IMR-90 (cell line): ENCODE results near the gene KRTCAP2. TPM values are rescaled to one million over a fixed set of nuclear protein-coding genes. Genes with fewer than 3 reads are reported as not detected.

Experiments used
- ATAC-seq: fragments of 200-7000 bp; cut with Tn5 transposase; 2 replicates; pipeline ENCODE4 v1.9.1; 2020; ENCODE audit warnings: low read depth, mild to moderate bottlenecking, moderate library complexity
- BruUV-seq: library from RNA; stranded (reverse); fragments of 400-500 nt; replicated peaks from 2 replicates; lab custom pipeline; 2021; lab: Mats Ljungman, UMichigan
- CTCF ChIA-PET: fragments of 300-600 bp; formaldehyde crosslinking; extraction: SDS; loops from one replicate; lab custom pipeline; 2021; ENCODE audit warnings: antibody characterized with exemption; lab: Yijun Ruan, JAX
- POLR2A ChIA-PET: fragments of 300-600 bp; sonication (Branson Sonifier 250); formaldehyde crosslinking; loops from one replicate; lab custom pipeline; 2022; ENCODE audit warnings: antibody characterized with exemption; ENCODE audit not compliant: unreplicated experiment; lab: Charles Lee
- DNase-seq: peaks from one replicate; pipeline ENCODE4 v3.0.0; 2013
- H2AFZ ChIP-seq: replicated peaks from 2 replicates; pipeline ENCODE3; 2013; ENCODE audit warnings: low read length, mild to moderate bottlenecking; ENCODE audit not compliant: poor library complexity
- H2AK5ac ChIP-seq: 2 replicates; pipeline ENCODE4 v1.6.1; 2013; ENCODE audit warnings: low read depth, low read length, inconsistent platforms
- H2AK9ac ChIP-seq: replicated peaks from 2 replicates; pipeline ENCODE3; 2013; ENCODE audit warnings: mild to moderate bottlenecking, low read depth, low read length, moderate library complexity; ENCODE audit not compliant: poor library complexity
- H2BK120ac ChIP-seq: 2 replicates; pipeline ENCODE4 v1.6.1; 2013; ENCODE audit warnings: low read depth, low read length, inconsistent platforms
- H2BK15ac ChIP-seq: 3 replicates; pipeline ENCODE4 v1.6.1; 2013; ENCODE audit warnings: low read depth, low read length, inconsistent platforms
- H2BK20ac ChIP-seq: 2 replicates; pipeline ENCODE4 v1.6.1; 2013; ENCODE audit warnings: low read depth, mild to moderate bottlenecking, inconsistent platforms, low read length, moderate library complexity
- H2BK5ac ChIP-seq: 2 replicates; pipeline ENCODE4 v1.6.1; 2013; ENCODE audit warnings: mild to moderate bottlenecking, low read depth, low read length, inconsistent platforms; ENCODE audit not compliant: poor library complexity, severe bottlenecking
- H3K14ac ChIP-seq: replicated peaks from 2 replicates; pipeline ENCODE4 v1.6.1; 2013; ENCODE audit warnings: low read depth, low read length, inconsistent platforms
- H3K18ac ChIP-seq: 2 replicates; pipeline ENCODE4 v1.6.1; 2013; ENCODE audit warnings: low read depth, low read length, control low read depth
- H3K23ac ChIP-seq: 2 replicates; pipeline ENCODE4 v1.6.1; 2013; ENCODE audit warnings: low read depth, low read length, inconsistent platforms
- H3K27ac ChIP-seq: 2 replicates; pipeline ENCODE4 v1.5.1; 2013; ENCODE audit warnings: mild to moderate bottlenecking, control low read depth, low read length; ENCODE audit not compliant: insufficient read depth
- H3K27me3 ChIP-seq: 2 replicates; pipeline ENCODE4 v1.6.1; 2013; ENCODE audit warnings: low read length; ENCODE audit not compliant: control insufficient read depth, insufficient read depth
- H3K36me3 ChIP-seq: 2 replicates; pipeline ENCODE4 v1.6.1; 2013; ENCODE audit warnings: low read length, mixed read lengths; ENCODE audit not compliant: control insufficient read depth, insufficient read depth
- H3K4ac ChIP-seq: 2 replicates; pipeline ENCODE4 v1.6.1; 2013; ENCODE audit warnings: low read depth, low read length, inconsistent platforms
- H3K4me1 ChIP-seq: 2 replicates; pipeline ENCODE4 v1.6.1; 2013; ENCODE audit warnings: low read length, mixed read lengths; ENCODE audit not compliant: control insufficient read depth, insufficient read depth
- H3K4me2 ChIP-seq: 2 replicates; pipeline ENCODE4 v1.6.1; 2013; ENCODE audit warnings: low read depth, mild to moderate bottlenecking, control low read depth, low read length, moderate library complexity
- H3K4me3 ChIP-seq: 2 replicates; pipeline ENCODE4 v1.5.1; 2013; ENCODE audit warnings: low read depth, mild to moderate bottlenecking, control low read depth, low read length, moderate library complexity; ENCODE audit not compliant: insufficient read depth
- H3K56ac ChIP-seq: 2 replicates; pipeline ENCODE4 v1.6.1; 2013; ENCODE audit warnings: low read length, inconsistent platforms; ENCODE audit not compliant: insufficient read depth; ENCODE audit errors: extremely low read depth
- H3K79me1 ChIP-seq, 2 experiments: 2 replicates each; pipeline ENCODE4 v1.6.1; 2013; ENCODE audit warnings: low read length in 2 of 2, inconsistent platforms in 1 of 2, low read depth in 1 of 2
- H3K9ac ChIP-seq: 2 replicates; pipeline ENCODE4 v1.6.1; 2013; ENCODE audit warnings: low read depth, low read length, control low read depth
- H3K9me1 ChIP-seq: 2 replicates; pipeline ENCODE4 v1.6.1; 2013; ENCODE audit warnings: low read length, inconsistent platforms; ENCODE audit not compliant: insufficient read depth
- H3K9me3 ChIP-seq: 2 replicates; pipeline ENCODE4 v1.6.1; 2013; ENCODE audit warnings: low read length; ENCODE audit not compliant: control insufficient read depth, insufficient read depth
- H4K20me1 ChIP-seq: 2 replicates; pipeline ENCODE4 v1.6.1; 2013; ENCODE audit warnings: low read length, inconsistent platforms; ENCODE audit not compliant: insufficient read depth
- H4K5ac ChIP-seq: 2 replicates; pipeline ENCODE4 v1.6.1; 2013; ENCODE audit warnings: mild to moderate bottlenecking, low read depth, low read length, control low read depth
- H4K8ac ChIP-seq, 2 experiments: 2 replicates each; pipeline ENCODE4 v1.6.1; 2013; ENCODE audit warnings: low read depth in 2 of 2, low read length in 2 of 2, control low read depth in 1 of 2, inconsistent platforms in 1 of 2
- H4K91ac ChIP-seq: 2 replicates; pipeline ENCODE4 v1.6.1; 2013; ENCODE audit warnings: low read depth, low read length, inconsistent platforms; ENCODE audit not compliant: insufficient read depth
- CHD1 ChIP-seq: IDR thresholded peaks from 2 replicates; pipeline ENCODE4 v1.6.1; 2012; ENCODE audit warnings: low read depth, low read length, improper control_type of control experiment
- MXI1 ChIP-seq: IDR thresholded peaks from 2 replicates; pipeline ENCODE4 v1.6.1; 2012; ENCODE audit warnings: low read depth, mild to moderate bottlenecking, low read length, moderate library complexity, borderline replicate concordance
- NFE2L2 ChIP-seq: fragments of 150-350 bp; IDR thresholded peaks from 2 replicates; pipeline ENCODE4 v1.6.1; 2016; ENCODE audit warnings: low read depth, mild to moderate bottlenecking, low read length
- RFX5 ChIP-seq: IDR thresholded peaks from 2 replicates; pipeline ENCODE4 v1.8.0; 2012; ENCODE audit warnings: low read depth, mild to moderate bottlenecking, low read length, moderate library complexity
- SMC3 ChIP-seq: fragments of 150-350 bp; IDR thresholded peaks from 2 replicates; pipeline ENCODE4 v1.6.1; 2016; ENCODE audit warnings: low read depth, mild to moderate bottlenecking, antibody characterized with exemption, low read length, moderate library complexity
- WGBS, 2 experiments: methylation state at CpG; one replicate each; pipeline versions ENCODE4 v1.1.5 to v1.1.7; 2013; ENCODE audit warnings: missing lambda C conversion rate in 2 of 2; ENCODE audit not compliant: insufficient read length in 1 of 2; ENCODE audit errors: extremely low coverage in 2 of 2; 5-methylcytosine and 5-hydroxymethylcytosine counted together
- dilution Hi-C: fragments of 300-500 bp; cut with HindIII; formaldehyde crosslinking; loops from one replicate; pipeline ENCODE4 v1.14.3; 2018; ENCODE audit warnings: low sequenced_read_pairs; ENCODE audit not compliant: unreplicated experiment
- in situ Hi-C: fragments of 300-500 bp; cut with MboI; formaldehyde crosslinking; loops from 3 replicates; pipeline ENCODE4 v1.14.3; 2019; ENCODE audit warnings: low sequenced_read_pairs, inconsistent platforms, mixed read lengths
- intact Hi-C: fragments of 100-400 bp; cut with micrococcal nuclease; formaldehyde crosslinking; loops from 2 replicates; pipeline ENCODE4 v1.10.0; 2022
- polyA plus RNA-seq, 3 experiments: library from polyadenylated mRNA; depleted of rRNA; stranded (reverse); fragments of >200 nt; gene quantifications; 2 replicates each; pipeline ENCODE4 v1.2.3, GENCODE V29; 2012; ENCODE audit warnings: low replicate concordance in 1 of 3
- total RNA-seq: library from RNA; depleted of rRNA; stranded (reverse); fragments of >200 nt; gene quantifications from 2 replicates; pipeline ENCODE4 v1.2.3, GENCODE V29; 2012
- TF ChIP-seq, protein P1 (sequence below): fragments of 150-350 bp; IDR thresholded peaks from 2 replicates; pipeline ENCODE4 v1.6.1; 2017; ENCODE audit warnings: mild to moderate bottlenecking, antibody characterized with exemption, low read length, low read depth
- TF ChIP-seq, protein P2 (sequence below): conservative IDR thresholded peaks from 2 replicates; pipeline ENCODE4 v1.5.1; 2012; ENCODE audit warnings: mild to moderate bottlenecking, low read depth, low read length, improper control_type of control experiment

The KRTCAP2 gene
- total and polyA plus RNA-seq, 2 of the 4 experiments (the other 2 are of a cell fraction): 76.7 to 232 TPM

DNA sequence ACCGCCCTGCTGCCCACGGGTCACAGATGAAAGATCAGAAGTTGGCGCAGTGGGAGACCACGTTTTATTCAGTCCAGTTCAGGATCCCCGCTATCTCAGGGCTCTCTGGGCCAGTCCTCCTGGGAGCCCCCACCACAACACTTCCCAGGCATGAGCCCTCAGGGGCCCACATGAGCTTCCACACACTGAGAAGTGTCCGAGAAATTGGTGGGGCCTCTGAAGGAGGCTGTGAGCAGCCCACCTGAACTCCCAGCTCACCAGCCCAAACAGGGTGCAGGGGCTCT is 12.6 kb upstream of the KRTCAP2 start:
- no peak overlapping the region for H3K9ac ChIP-seq
- no peak overlapping the region for H4K5ac ChIP-seq
- H3K4me3 ChIP-seq: no peak overlapping the region
- no peak overlapping the region for H4K91ac ChIP-seq
- no peak overlapping the region for H3K4ac ChIP-seq
- H2BK20ac ChIP-seq: no peak overlapping the region
- intact Hi-C loops: no loop called here
- no peak overlapping the region for H3K18ac ChIP-seq
- H3K9me1 ChIP-seq: no peaks in the 10 kb centered on the region
- H2BK120ac ChIP-seq: no peak overlapping the region
- H2AFZ ChIP-seq: no peak overlapping the region
- no peak overlapping the region for H3K27ac ChIP-seq
- TF ChIP-seq, protein P1, sequence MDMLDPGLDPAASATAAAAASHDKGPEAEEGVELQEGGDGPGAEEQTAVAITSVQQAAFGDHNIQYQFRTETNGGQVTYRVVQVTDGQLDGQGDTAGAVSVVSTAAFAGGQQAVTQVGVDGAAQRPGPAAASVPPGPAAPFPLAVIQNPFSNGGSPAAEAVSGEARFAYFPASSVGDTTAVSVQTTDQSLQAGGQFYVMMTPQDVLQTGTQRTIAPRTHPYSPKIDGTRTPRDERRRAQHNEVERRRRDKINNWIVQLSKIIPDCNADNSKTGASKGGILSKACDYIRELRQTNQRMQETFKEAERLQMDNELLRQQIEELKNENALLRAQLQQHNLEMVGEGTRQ: no peak
- TF ChIP-seq RFX5 (no peak), CHD1 (no peak), MXI1 (no peak), NFE2L2 (no peak), SMC3 (no peak)
- TF ChIP-seq, protein P2, sequence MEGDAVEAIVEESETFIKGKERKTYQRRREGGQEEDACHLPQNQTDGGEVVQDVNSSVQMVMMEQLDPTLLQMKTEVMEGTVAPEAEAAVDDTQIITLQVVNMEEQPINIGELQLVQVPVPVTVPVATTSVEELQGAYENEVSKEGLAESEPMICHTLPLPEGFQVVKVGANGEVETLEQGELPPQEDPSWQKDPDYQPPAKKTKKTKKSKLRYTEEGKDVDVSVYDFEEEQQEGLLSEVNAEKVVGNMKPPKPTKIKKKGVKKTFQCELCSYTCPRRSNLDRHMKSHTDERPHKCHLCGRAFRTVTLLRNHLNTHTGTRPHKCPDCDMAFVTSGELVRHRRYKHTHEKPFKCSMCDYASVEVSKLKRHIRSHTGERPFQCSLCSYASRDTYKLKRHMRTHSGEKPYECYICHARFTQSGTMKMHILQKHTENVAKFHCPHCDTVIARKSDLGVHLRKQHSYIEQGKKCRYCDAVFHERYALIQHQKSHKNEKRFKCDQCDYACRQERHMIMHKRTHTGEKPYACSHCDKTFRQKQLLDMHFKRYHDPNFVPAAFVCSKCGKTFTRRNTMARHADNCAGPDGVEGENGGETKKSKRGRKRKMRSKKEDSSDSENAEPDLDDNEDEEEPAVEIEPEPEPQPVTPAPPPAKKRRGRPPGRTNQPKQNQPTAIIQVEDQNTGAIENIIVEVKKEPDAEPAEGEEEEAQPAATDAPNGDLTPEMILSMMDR: no peak
- no peaks in the 10 kb centered on the region for H3K4me1 ChIP-seq
- no peak for DNase-seq
- no TSS peak for BruUV-seq
- H3K27me3 ChIP-seq: no peaks in the 10 kb centered on the region
- dilution Hi-C loops: no loop called here
- no peak overlapping the region for H2AK9ac ChIP-seq
- ChIA-PET CTCF (no interaction called here), POLR2A (no interaction called here)
- no peak overlapping the region for H4K8ac ChIP-seq
- no peak overlapping the region for H2AK5ac ChIP-seq
- no peak overlapping the region for H3K14ac ChIP-seq
- no peaks in the 10 kb centered on the region for H3K9me3 ChIP-seq
- H3K36me3 ChIP-seq: peaks cover 13% of the 10 kb centered on the region
- no peak overlapping the region for H3K4me2 ChIP-seq
- ATAC-seq: no peak; the same call in 1 of the 2 replicates
- no peaks in the 10 kb centered on the region for H4K20me1 ChIP-seq
- H3K79me1 ChIP-seq: no peaks in the 10 kb centered on the region
- no CpG with 5 or more reads among the region's 6 CpGs for whole genome bisulfite sequencing, 2 experiments
- H3K56ac ChIP-seq: no peak overlapping the region
- in situ Hi-C loops: no loop called here
- H2BK5ac ChIP-seq: no peak overlapping the region
- H2BK15ac ChIP-seq: no peak overlapping the region
- no peak overlapping the region for H3K23ac ChIP-seq
